Muscle of back (tissue), 13 donors: ENCODE data around the gene SUDS3. TPM values are rescaled to one million over a fixed set of nuclear protein-coding genes. Genes with fewer than 3 reads are reported as not detected.
A peak's percentile ranks its signal among the peaks of the same experiment; 100 is the strongest.
"Not testable (repeated sequence)": the region's sequence is repeated elsewhere in the genome, so short reads cannot be mapped to it uniquely, and the experiment has no call there.

Experiments used
- DNase-seq, 3 donors: peaks; one replicate each; pipeline versions ENCODE4 v3.0.0 to v3.0.0-alpha.2; 2013
- long read RNA-seq, 9 donors: transcript quantifications; one replicate each; lab custom pipeline, GENCODE V29; 2026
- polyA plus RNA-seq, 10 donors: library from polyadenylated mRNA; unstranded; fragments of 120-200 nt; gene quantifications; one replicate each; pipeline ENCODE4 v1.2.1, GENCODE V29; 2013; ENCODE audit not compliant: insufficient read length in 10 of 10

The SUDS3 gene
- polyA plus RNA-seq, result 10 to 100 TPM; 24.6 to 37.3 (median 30.0) TPM
- long read RNA-seq, donor 1, full-length matches to known transcripts, result 1 of 1 reads
- long read RNA-seq, donor 1, partial matches to known transcripts, result 0 of 1 reads
- long read RNA-seq, donor 1, other reads (novel, unspliced or antisense), result 0 of 1 reads
- long read RNA-seq, donor 2, result 0 reads
- long read RNA-seq, donor 3, result 0 reads
- long read RNA-seq, donor 4, full-length matches to known transcripts, result 3 of 3 reads
- long read RNA-seq, donor 4, partial matches to known transcripts, result 0 of 3 reads
- long read RNA-seq, donor 4, other reads (novel, unspliced or antisense), result 0 of 3 reads
- long read RNA-seq, donor 5, full-length matches to known transcripts, result 2 of 9 reads
- long read RNA-seq, donor 5, partial matches to known transcripts, result 7 of 9 reads
- long read RNA-seq, donor 5, other reads (novel, unspliced or antisense), result 0 of 9 reads
- long read RNA-seq, donor 6, full-length matches to known transcripts, result 4 of 4 reads
- long read RNA-seq, donor 6, partial matches to known transcripts, result 0 of 4 reads
- long read RNA-seq, donor 6, other reads (novel, unspliced or antisense), result 0 of 4 reads
- long read RNA-seq, donor 7, full-length matches to known transcripts, result 3 of 3 reads
- long read RNA-seq, donor 7, partial matches to known transcripts, result 0 of 3 reads
- long read RNA-seq, donor 7, other reads (novel, unspliced or antisense), result 0 of 3 reads
- long read RNA-seq, donor 8, full-length matches to known transcripts, result 1 of 1 reads
- long read RNA-seq, donor 8, partial matches to known transcripts, result 0 of 1 reads
- long read RNA-seq, donor 8, other reads (novel, unspliced or antisense), result 0 of 1 reads
- long read RNA-seq, donor 9, full-length matches to known transcripts, result 1 of 1 reads
- long read RNA-seq, donor 9, partial matches to known transcripts, result 0 of 1 reads
- long read RNA-seq, donor 9, other reads (novel, unspliced or antisense), result 0 of 1 reads

- peak; percentile 80 to 96 (median 95) for DNase-seq
These were observed at the start of gene SUDS3 for GRCh38 chr12:118376089-118377020. SUDS3 (plus strand) TSS chr12:118376555; CDS start chr12:118376692, 137 bp downstream.

DNA sequence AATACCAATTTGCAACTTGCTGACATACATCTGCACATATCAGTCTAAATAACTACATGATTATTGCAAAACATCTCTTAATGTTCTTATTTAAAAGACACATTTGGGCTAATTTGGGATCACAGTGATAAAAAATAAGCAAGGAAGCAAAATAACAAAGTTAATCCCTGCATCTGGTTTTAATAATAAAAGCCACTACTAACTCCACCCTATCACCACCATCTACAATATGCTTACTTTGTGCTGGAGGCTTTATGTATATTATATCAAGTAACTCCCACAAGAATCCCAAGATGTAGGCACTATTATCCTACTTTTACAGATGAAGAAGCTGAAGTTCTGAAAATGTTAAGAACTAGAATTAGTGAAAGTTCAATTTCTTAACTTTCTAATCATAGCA, 49.4 kb upstream of the SUDS3 start:
- DNase-seq, result peak in 2 of 3 donors; percentile 16 to 46

GRCh38 chr12:118327391-118327790, 49.0 kb upstream of the SUDS3 start:
- peak in 2 of 3 donors; percentile 19 to 20 for DNase-seq

- DNase-seq, result no peak
These were observed 47.6 kb upstream of the SUDS3 start for GRCh38 chr12:118328486-118329330.

GRCh38 chr12:118330421-118331018, 45.8 kb upstream of the SUDS3 start:
- DNase-seq, result peak in 1 of 3 donors; percentile 22

GRCh38 chr12:118332511-118332910, 43.8 kb upstream of the SUDS3 start:
- DNase-seq, result no peak

DNA sequence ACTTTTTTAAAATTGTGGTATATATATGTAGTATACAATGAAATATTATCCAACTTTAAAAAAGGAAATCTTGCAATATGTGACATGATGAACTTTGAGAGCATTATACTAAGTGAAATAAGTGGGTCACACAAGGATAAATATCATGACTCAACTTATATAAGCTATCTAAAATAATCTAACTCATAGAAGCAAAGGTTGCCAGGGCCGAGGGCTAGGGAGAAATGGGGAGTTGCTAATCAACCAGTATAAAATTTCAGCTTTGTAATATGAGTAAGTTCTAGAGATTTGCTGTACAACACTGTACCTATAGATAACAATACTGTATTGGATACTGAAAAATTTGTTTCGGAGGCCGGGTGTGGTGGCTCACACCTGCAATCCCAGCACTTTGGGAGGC, 42.1 kb upstream of the SUDS3 start:
- no peak for DNase-seq

GRCh38 chr12:118334939-118335567, 41.3 kb upstream of the SUDS3 start:
- DNase-seq, result no peak

DNA sequence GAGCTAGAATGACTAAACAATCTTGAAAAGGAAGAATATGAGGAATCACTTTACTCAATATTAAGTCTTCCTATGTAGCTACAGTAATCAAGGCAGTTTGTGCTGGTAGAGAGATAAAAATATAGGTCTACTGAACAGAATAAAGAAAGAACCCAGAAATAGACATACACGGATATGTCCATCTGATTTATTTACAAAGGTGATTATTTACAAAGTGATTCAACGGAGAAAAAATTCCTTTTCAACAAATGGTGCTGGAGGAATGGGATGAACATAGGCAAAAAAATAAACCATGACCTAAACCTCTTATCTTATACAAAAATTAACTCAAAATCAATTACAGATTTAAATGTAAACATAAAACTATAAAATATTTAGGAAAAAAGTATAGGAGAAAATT, 40.2 kb upstream of the SUDS3 start:
- no peak for DNase-seq

- DNase-seq, result peak in 1 of 3 donors; percentile 19
These were observed 39.0 kb upstream of the SUDS3 start for GRCh38 chr12:118337194-118337838.

DNA sequence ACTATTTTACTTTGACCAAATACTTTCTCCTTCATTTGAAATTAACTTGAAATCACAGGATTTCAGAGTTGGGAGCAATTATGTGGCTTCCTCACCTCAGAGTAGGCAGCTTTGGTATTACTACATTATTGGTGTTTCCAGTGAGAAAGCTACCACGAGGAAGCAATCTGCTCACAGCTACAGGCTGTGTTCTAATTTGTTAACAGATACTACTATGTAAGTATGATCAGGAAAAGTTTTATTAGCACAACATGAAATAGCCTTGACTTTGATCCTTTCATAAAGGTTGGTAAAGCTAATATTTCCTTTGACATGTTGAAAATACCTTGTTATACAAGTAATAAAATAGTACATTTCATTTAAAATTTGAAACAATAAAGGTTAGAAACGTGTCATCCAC, 34.3 kb upstream of the SUDS3 start:
- DNase-seq, result no peak

DNA sequence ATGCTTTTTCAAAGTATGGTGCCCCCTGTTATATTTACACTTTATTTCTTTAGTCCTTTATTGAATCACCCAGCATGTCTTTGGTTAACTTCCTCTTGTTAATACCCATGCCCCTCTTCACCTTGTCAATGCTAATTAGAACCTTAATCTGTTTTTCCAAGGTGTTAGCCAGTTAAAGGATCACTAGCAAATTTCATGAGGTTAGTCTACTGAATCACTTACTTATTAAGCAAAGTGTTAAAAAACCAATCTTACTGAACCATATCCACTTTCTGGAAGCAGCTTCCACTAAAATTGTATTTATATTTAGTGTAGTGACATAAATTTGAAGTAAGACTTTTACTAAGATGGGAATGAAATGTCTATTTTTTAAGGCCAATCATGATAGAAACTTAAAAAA, 31.5 kb upstream of the SUDS3 start:
- no peak for DNase-seq

DNA sequence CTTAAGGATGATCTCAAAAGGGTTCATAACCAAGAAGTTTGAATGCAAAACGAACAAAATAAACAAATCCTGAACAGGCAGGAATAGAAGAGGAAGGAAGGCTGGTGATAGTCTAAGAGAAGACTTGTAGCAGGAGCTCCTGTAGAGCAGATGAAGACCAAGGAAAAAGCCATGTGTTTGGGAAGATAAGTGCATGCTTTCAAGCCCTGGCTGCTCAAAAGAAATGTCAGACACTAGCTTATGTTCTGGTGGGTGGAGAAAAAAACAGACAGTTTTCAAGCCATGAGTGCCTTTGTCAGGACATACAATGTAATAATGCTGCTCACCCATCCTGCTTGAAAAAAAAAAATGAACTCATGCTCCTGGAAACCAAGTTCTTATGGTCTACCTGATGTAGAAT, 31.0 kb upstream of the SUDS3 start:
- no peak for DNase-seq

DNA sequence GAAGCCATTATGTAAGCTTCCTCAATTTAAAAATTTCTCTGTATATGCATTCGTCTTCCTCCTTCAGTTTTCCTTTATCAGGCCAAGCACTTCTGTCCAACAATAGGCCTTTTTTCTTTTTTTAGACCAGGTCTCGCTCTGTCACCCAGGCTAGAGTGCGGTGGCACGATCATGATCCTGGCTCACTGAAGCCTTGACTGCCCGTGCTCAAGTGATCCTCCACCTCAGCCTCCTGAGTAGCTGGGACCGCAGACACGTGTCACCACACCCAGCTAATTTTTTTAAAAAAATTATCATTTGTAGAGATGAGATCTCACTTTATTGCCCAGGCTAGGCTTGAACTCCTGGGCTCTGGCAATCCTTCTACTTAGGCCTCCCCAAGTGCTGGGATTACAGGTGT, 29.5 kb upstream of the SUDS3 start:
- DNase-seq, result no peak

DNA sequence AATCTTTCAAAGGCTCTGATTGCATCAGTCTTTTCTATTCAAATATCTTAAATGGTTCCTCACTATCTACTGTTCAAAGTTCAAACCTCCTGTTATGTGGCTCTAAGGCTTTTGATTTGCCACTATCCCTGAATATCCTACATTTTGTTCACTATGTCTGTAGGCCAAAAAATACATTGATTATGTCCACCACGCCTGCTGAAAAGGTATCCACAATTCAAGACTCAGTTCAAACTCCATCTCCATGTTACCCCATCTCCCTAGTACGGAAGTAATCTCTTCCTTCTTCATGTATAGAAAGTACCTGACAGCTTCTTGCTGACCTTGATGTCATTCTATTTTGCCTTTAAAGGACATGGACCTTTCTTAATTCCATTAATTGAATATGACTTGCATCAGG, 28.4 kb upstream of the SUDS3 start:
- DNase-seq, result no peak

GRCh38 chr12:118350908-118351559, 25.3 kb upstream of the SUDS3 start:
- no peak for DNase-seq

GRCh38 chr12:118353721-118354120, 22.6 kb upstream of the SUDS3 start:
- no peak for DNase-seq

- DNase-seq, result not testable (repeated sequence)
These were observed 21.9 kb upstream of the SUDS3 start for GRCh38 chr12:118354503-118354902.
